Spleen (tissue), 7 donors: ENCODE measurements around the gene CLASRP.

ENCODE experiments used
- POLR2A ChIP-seq, 3 donors: fragments of 450-650 bp; IDR thresholded peaks; one replicate each; pipeline ENCODE4 v1.5.1; 2017; ENCODE audit warnings: antibody characterized with exemption in 3 of 3, mild to moderate bottlenecking in 1 of 3
- POLR2AphosphoS5 ChIP-seq, 3 donors: sonication (generic); formaldehyde crosslinking; IDR thresholded peaks; one replicate each; pipeline ENCODE4 v1.5.1; 2017; ENCODE audit warnings: antibody characterized with exemption in 3 of 3
- TF ChIP-seq, protein P1 (sequence below), 11 experiments: fragments of 200-600 bp in 7 of 11; fragments of 450-650 bp in 4 of 11; sonication (generic) in 4 of 11; IDR thresholded peaks in 8 of 11; conservative IDR thresholded peaks in 3 of 11; 1 replicate in 7 of 11; 2 replicates in 4 of 11; pipeline versions ENCODE4 v1.4.0 to v1.8.0; 2016 to 2021; ENCODE audit warnings: antibody characterized with exemption in 11 of 11, inconsistent platforms in 4 of 11, mild to moderate bottlenecking in 1 of 11
- donor health status: DM: no; HTN: no; CAD: no; lungs with moderate emphysema.
- donor health status: DM: no; HTN: no; CAD: no.
- donor health status: DM: no; HTN: no; CAD: no.

GRCh38 chr19:45046355-45046754, 7.5 kb downstream of the CLASRP start:
- TF ChIP-seq, protein P1, sequence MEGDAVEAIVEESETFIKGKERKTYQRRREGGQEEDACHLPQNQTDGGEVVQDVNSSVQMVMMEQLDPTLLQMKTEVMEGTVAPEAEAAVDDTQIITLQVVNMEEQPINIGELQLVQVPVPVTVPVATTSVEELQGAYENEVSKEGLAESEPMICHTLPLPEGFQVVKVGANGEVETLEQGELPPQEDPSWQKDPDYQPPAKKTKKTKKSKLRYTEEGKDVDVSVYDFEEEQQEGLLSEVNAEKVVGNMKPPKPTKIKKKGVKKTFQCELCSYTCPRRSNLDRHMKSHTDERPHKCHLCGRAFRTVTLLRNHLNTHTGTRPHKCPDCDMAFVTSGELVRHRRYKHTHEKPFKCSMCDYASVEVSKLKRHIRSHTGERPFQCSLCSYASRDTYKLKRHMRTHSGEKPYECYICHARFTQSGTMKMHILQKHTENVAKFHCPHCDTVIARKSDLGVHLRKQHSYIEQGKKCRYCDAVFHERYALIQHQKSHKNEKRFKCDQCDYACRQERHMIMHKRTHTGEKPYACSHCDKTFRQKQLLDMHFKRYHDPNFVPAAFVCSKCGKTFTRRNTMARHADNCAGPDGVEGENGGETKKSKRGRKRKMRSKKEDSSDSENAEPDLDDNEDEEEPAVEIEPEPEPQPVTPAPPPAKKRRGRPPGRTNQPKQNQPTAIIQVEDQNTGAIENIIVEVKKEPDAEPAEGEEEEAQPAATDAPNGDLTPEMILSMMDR (IDR thresholded peaks at IDR 0.05 in 8 of 11, conservative IDR thresholded peaks at IDR 0.05 in 3 of 11), result no peak
- TF ChIP-seq POLR2AphosphoS5 (IDR thresholded peaks at IDR 0.05), result peak in 1 of 3 donors; percentile 3
- no peak for TF ChIP-seq POLR2A (IDR thresholded peaks at IDR 0.05)
